Esophagus muscularis mucosa (tissue), 4 donors: ENCODE results near the gene P3H3. TPM values are rescaled to one million over a fixed set of nuclear protein-coding genes. Genes with fewer than 3 reads are reported as not detected.

Experiments used
- DNase-seq: peaks from one replicate; pipeline ENCODE4 v3.0.0-alpha.2; 2017; ENCODE audit errors: extremely low spot score
- H3K27ac ChIP-seq, 4 donors: fragments of 200-600 bp; sonication (generic); replicated peaks in 1 of 4; 1 replicate in 3 of 4; 2 replicates in 1 of 4; pipeline ENCODE4 v1.5.1; 2016 to 2019; ENCODE audit warnings: mild to moderate bottlenecking in 1 of 4
- H3K27me3 ChIP-seq, 4 donors: fragments of 200-600 bp; sonication (generic); one replicate each; pipeline versions ENCODE4 v1.5.1 to v1.6.0; 2016 to 2019
- H3K36me3 ChIP-seq, 4 donors: fragments of 200-600 bp; sonication (generic); one replicate each; pipeline ENCODE4 v1.5.1; 2016 to 2019
- H3K4me1 ChIP-seq, 4 donors: fragments of 200-600 bp; sonication (generic); one replicate each; pipeline ENCODE4 v1.5.1; 2016 to 2019
- H3K4me3 ChIP-seq, 4 donors: fragments of 200-600 bp; sonication (generic); 1 replicate in 2 of 4; 2 replicates in 2 of 4; pipeline ENCODE4 v1.5.1; 2016 to 2019; ENCODE audit warnings: mild to moderate bottlenecking in 4 of 4, moderate library complexity in 1 of 4
- H3K9me3 ChIP-seq, 4 donors: fragments of 200-600 bp; sonication (generic); 1 replicate in 3 of 4; 2 replicates in 1 of 4; pipeline ENCODE4 v1.5.1; 2016 to 2019
- CTCF ChIP-seq, 3 experiments: fragments of 200-600 bp in 2 of 3; fragments of 450-650 bp in 1 of 3; sonication (generic) in 2 of 3; IDR thresholded peaks; one replicate each; pipeline ENCODE4 v1.5.1; 2017 to 2019; ENCODE audit warnings: antibody characterized with exemption in 3 of 3, mild to moderate bottlenecking in 2 of 3, moderate library complexity in 1 of 3
- EP300 ChIP-seq: sonication (generic); formaldehyde crosslinking; IDR thresholded peaks from one replicate; pipeline ENCODE4 v1.6.1; 2017; ENCODE audit warnings: antibody characterized with exemption
- POLR2A ChIP-seq: fragments of 450-650 bp; IDR thresholded peaks from one replicate; pipeline ENCODE4 v1.6.1; 2017; ENCODE audit warnings: antibody characterized with exemption, moderate library complexity, mild to moderate bottlenecking, low read depth
- POLR2AphosphoS5 ChIP-seq, 2 donors: sonication (generic); formaldehyde crosslinking; IDR thresholded peaks; one replicate each; pipeline ENCODE4 v1.6.1; 2017; ENCODE audit warnings: antibody characterized with exemption in 2 of 2
- WGBS: methylation state at CpG from one replicate; pipeline ENCODE4 v1.1.5; 2018; 5-methylcytosine and 5-hydroxymethylcytosine counted together
- intact Hi-C: fragments of 100-400 bp; cut with DNase I; formaldehyde crosslinking; loops from one replicate; pipeline ENCODE4 v1.15.1; 2023
- total RNA-seq, 4 donors: library from RNA; depleted of rRNA; stranded (reverse); fragments of >200 nt; gene quantifications; one replicate each; pipeline versions ENCODE4 v1.1.0 to v1.2.1, GENCODE V29; 2016

Gene P3H3
- total RNA-seq, 4 donors from 2014 or later = 16.4 to 30.7 (median 26.8) TPM

GRCh38 chr12:6836851-6837250 lies 8.6 kb downstream of the P3H3 start:
- Histone ChIP-seq H3K36me3 (peaks cover 22 to 79% (median 44%) of the 10 kb centered on the region in 4 donors), H3K4me1 (peaks cover 0 to 5% (median 0%) of the 10 kb centered on the region in 4 donors), H3K27ac (no peak overlapping the region), H3K9me3 (no peaks in the 10 kb centered on the region), H3K4me3 (no peak overlapping the region), H3K27me3 (no peaks in the 10 kb centered on the region)
- TF ChIP-seq CTCF (IDR thresholded peaks at IDR 0.05) (no peak), POLR2A (no peak), POLR2AphosphoS5 (IDR thresholded peaks at IDR 0.05) (no peak), EP300 (no peak)
- 83% methylated on average over 16 of the region's 16 CpGs for WGBS
- intact Hi-C loops = no loop called here
- no peak for DNase-seq

- Histone ChIP-seq H3K4me3 (no peak overlapping the region), H3K27ac (no peak overlapping the region), H3K27me3 (no peaks in the 10 kb centered on the region), H3K4me1 (peaks cover 0 to 5% (median 0%) of the 10 kb centered on the region in 4 donors), H3K9me3 (no peaks in the 10 kb centered on the region), H3K36me3 (peaks cover 22 to 74% (median 40%) of the 10 kb centered on the region in 4 donors)
- intact Hi-C loops = no loop called here
- no peak for TF ChIP-seq POLR2A
- no peak for TF ChIP-seq EP300
- DNase-seq = no peak
- WGBS = 92% methylated on average over 17 of the region's 26 CpGs
Measured at GRCh38 chr12:6837370-6838060, 9.3 kb downstream of the P3H3 start.

- Histone ChIP-seq H3K9me3 (no peaks in the 10 kb centered on the region), H3K27me3 (no peaks in the 10 kb centered on the region), H3K27ac (no peak overlapping the region), H3K4me1 (peaks cover 0 to 5% (median 0%) of the 10 kb centered on the region in 4 donors), H3K4me3 (no peak overlapping the region), H3K36me3 (peaks cover 19 to 75% (median 45%) of the 10 kb centered on the region in 4 donors)
- intact Hi-C loops = no loop called here
- TF ChIP-seq POLR2AphosphoS5 (IDR thresholded peaks at IDR 0.05) = no peak
- no peak for TF ChIP-seq POLR2A
- TF ChIP-seq EP300 = no peak
- TF ChIP-seq CTCF (IDR thresholded peaks at IDR 0.05) = no peak
- WGBS = 87% methylated on average over 10 of the region's 16 CpGs
- DNase-seq = no peak
Measured at GRCh38 chr12:6838854-6839253, 10.6 kb downstream of the P3H3 start.

GRCh38 chr12:6839482-6840201 lies 11.4 kb downstream of the P3H3 start:
- DNase-seq = no peak
- WGBS = 82% methylated on average over 9 of the region's 10 CpGs

More at GRCh38 chr12:6839482-6840201, 11.4 kb downstream of the P3H3 start:
- Histone ChIP-seq H3K4me1 (peaks cover 0 to 5% (median 0%) of the 10 kb centered on the region in 4 donors), H3K4me3 (no peak overlapping the region), H3K36me3 (peaks cover 12 to 75% (median 48%) of the 10 kb centered on the region in 4 donors), H3K9me3 (no peaks in the 10 kb centered on the region), H3K27me3 (no peaks in the 10 kb centered on the region), H3K27ac (no peak overlapping the region)
- TF ChIP-seq EP300 (no peak), POLR2A (no peak), CTCF (IDR thresholded peaks at IDR 0.05) (no peak), POLR2AphosphoS5 (IDR thresholded peaks at IDR 0.05) (no peak)
- intact Hi-C loops = no loop called here
